Activated CD8-positive, alpha-beta memory T cell treated with anti-CD3 and anti-CD28 coated beads, Interleukin-2, amount 50 U/mL, for 1 hour (primary cell): Measurements from ENCODE around the gene SH3PXD2A.

ENCODE experiments used
- DNase-seq: peaks from one replicate; pipeline ENCODE4 v3.0.0-alpha.2; 2020; ENCODE audit errors: extremely low read depth

Gene SH3PXD2A

GRCh38 chr10:103685880-103686669 lies 169.3 kb downstream of the SH3PXD2A start:
- no peak for DNase-seq

GRCh38 chr10:103683851-103684250 lies 171.5 kb downstream of the SH3PXD2A start:
- DNase-seq = no peak

- no peak for DNase-seq
Measured at GRCh38 chr10:103682631-103683030, 172.7 kb downstream of the SH3PXD2A start.

GRCh38 chr10:103681617-103682399 lies 173.6 kb downstream of the SH3PXD2A start:
- no peak for DNase-seq

GRCh38 chr10:103680869-103681236 lies 174.5 kb downstream of the SH3PXD2A start:
- no peak for DNase-seq

- no peak for DNase-seq
Measured at GRCh38 chr10:103679096-103679790, 176.1 kb downstream of the SH3PXD2A start.

GRCh38 chr10:103678178-103678526 lies 177.2 kb downstream of the SH3PXD2A start:
- peak; percentile 71 for DNase-seq

- no peak for DNase-seq
Measured at GRCh38 chr10:103677486-103678177, 177.7 kb downstream of the SH3PXD2A start.

GRCh38 chr10:103676851-103677417 lies 178.4 kb downstream of the SH3PXD2A start:
- DNase-seq = no peak

- DNase-seq = no peak
Measured at GRCh38 chr10:103676058-103676785, 179.2 kb downstream of the SH3PXD2A start.

GRCh38 chr10:103673606-103674005 lies 181.8 kb downstream of the SH3PXD2A start:
- no peak for DNase-seq

GRCh38 chr10:103672345-103672744 lies 183.0 kb downstream of the SH3PXD2A start:
- no peak for DNase-seq

GRCh38 chr10:103671126-103671895 lies 184.1 kb downstream of the SH3PXD2A start:
- no peak for DNase-seq

GRCh38 chr10:103669944-103670343 lies 185.4 kb downstream of the SH3PXD2A start:
- DNase-seq = no peak

- no peak for DNase-seq
Measured at GRCh38 chr10:103669243-103669929, 186.0 kb downstream of the SH3PXD2A start.

GRCh38 chr10:103668351-103669242 lies 186.8 kb downstream of the SH3PXD2A start:
- no peak for DNase-seq

- DNase-seq = no peak
Measured at GRCh38 chr10:103667356-103667755, 188.0 kb downstream of the SH3PXD2A start.

- no peak for DNase-seq
Measured at GRCh38 chr10:103666762-103667150, 188.6 kb downstream of the SH3PXD2A start.
